ENCODE data around the gene TEX44.

DNA sequence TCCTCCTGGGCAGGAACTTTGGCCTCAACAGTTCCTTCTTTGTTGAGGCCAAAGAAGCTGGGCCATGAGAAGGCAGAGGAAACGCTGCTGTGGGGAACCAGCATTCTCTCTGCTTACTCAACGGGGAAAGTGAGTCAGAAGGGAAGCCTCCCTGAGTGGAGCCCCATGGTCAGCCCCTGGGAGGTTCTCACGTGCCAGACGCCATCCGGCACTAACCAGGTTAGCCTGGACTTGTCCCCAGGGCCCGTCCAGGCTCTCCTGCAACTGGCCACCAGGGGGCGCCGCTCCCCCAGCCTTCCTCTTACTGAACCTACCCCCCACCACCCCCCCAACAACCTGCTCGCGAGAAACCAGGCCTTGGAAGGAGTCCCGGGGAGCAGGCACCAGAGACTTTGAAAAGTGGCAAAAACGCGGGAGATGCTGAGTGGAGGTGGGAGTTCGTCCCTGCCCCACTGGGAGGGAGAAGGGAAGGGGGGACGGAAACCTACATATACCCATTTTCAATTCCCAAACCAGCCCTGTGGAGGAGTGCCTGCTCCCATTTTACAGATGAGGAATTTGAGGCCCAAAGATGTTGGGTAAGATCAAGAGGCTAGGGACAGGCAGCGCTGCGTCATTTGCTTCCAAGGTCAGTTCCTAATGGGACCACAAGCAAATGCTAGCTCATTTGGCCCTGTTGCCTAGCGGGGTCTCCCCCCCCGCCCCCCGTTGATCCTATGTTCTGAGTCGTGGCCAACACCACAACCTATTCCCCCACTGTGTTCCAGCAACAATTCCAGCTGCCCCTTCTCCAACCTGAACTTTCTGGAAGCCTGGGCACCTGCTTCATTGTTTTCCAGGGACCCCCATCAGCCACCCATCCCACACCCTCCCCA lies 20.0 kb downstream of the TEX44 start:
- TF ChIP-seq, protein P1, sequence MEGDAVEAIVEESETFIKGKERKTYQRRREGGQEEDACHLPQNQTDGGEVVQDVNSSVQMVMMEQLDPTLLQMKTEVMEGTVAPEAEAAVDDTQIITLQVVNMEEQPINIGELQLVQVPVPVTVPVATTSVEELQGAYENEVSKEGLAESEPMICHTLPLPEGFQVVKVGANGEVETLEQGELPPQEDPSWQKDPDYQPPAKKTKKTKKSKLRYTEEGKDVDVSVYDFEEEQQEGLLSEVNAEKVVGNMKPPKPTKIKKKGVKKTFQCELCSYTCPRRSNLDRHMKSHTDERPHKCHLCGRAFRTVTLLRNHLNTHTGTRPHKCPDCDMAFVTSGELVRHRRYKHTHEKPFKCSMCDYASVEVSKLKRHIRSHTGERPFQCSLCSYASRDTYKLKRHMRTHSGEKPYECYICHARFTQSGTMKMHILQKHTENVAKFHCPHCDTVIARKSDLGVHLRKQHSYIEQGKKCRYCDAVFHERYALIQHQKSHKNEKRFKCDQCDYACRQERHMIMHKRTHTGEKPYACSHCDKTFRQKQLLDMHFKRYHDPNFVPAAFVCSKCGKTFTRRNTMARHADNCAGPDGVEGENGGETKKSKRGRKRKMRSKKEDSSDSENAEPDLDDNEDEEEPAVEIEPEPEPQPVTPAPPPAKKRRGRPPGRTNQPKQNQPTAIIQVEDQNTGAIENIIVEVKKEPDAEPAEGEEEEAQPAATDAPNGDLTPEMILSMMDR (IDR thresholded peaks at IDR 0.05), result peak in 3 of 4 experiments; percentile 97 to 99 (median 98)
- no peak for TF ChIP-seq POLR2A (IDR thresholded peaks at IDR 0.05)
